Raji (cell line): Measurements from ENCODE around the gene DLGAP1.

Source experiments
- POLR2A ChIP-seq: IDR thresholded peaks from 2 replicates; pipeline ENCODE4 v1.6.1; 2011; ENCODE audit warnings: low read depth, low read length, control low read depth; ENCODE audit not compliant: insufficient read depth

The DLGAP1 gene

DNA sequence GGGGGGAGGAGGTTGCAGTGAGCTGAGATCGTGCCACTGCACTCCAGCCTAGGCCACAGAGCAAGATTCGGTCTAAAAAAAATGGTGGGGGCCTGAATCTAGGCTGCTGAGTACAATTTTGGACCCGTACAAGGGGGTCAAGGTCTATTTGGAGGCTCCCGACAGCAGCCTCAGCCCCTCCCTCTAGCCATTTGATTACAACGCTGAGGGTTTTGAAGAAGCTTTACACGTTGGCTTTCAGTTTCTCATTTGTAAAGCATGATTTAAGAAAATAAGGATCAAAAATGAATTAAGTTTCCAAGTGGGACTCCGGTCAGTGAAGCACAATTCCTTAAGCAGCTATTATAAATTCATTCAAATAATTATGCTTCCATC, 871.2 kb downstream of the DLGAP1 start:
- no peak for TF ChIP-seq POLR2A

DNA sequence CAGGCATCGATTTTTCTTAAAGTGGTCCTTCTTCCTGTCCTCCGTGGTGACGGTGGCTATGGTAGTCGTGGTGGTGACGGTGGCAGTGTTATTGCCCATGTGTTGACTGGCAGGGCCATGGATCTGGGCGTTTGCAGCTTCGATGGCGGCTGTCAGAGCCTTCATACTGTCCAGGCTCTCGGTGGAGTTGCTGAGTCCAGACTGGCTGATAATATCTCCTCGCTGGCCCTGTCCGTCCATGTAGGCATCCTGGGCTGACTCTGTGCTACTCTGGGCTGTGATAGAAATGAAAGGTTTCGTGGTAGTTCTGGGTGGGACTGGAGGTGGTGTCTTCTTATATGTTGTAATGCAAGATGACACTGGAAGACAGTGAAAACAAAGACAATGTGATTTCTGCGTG, 873.2 kb downstream of the DLGAP1 start:
- TF ChIP-seq POLR2A = no peak

DNA sequence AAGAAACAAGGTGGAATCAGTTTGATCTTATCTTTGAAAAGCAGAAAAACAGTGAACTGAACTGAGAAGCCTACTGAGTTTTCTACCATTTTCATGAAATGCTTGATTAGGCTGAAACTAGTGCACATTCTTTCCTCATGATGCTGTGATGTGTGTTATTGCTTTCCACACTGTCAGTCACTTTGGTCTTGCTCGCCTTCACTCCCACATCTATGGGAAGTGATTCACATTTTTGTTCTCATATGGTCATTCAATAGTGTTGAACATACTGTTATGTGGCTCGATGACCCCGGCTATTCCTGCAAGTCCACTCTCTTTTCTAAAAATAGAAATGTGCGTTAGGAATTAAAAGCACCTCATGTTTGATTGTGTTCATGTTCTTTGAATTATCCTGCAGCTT, 875.4 kb downstream of the DLGAP1 start:
- no peak for TF ChIP-seq POLR2A

DNA sequence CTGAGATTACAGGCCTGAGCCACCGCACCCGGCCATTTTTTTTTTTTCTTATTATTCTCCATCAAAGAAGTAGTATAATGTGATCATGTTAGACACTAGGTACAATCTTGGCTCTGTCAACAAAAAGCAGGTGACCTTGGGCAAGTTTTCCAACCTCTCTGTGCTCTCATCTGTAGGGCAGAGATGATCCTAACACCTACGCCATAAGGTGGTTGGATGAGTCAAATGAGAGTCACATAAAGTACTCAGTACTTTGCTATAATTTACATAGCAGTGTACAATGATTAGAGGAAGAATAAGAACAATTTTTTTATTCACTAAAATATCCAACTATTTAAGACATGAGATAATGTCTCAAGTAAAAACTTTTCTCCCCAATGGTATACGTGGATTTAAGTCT, 876.5 kb downstream of the DLGAP1 start:
- TF ChIP-seq POLR2A = no peak

DNA sequence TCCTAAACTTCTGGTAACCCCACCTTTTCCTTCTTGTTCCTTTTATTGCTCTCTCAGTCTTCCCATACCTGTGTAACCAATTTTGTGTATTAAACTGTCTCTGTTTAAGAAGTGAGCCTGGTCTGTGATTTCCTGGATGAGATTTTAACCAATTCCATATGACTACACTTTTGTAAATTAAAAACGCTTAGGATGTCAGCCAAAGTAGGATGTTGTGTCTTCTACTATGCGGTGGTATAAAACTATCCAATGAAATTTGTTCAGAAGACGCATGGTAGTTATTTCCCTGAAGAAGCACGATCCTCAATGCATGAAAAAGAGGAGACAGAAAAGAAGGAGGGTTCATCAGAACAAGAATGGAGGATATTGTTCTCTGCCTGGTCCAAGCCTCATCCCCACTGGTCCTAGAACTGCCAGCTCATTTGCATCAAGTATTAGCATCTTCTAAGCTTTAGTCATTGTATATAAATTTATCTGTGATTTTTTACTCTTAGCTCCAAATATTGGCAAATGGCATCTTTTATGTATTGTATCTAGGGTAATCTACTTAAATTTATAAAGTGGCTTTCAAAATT, 877.7 kb downstream of the DLGAP1 start:
- no peak for TF ChIP-seq POLR2A

DNA sequence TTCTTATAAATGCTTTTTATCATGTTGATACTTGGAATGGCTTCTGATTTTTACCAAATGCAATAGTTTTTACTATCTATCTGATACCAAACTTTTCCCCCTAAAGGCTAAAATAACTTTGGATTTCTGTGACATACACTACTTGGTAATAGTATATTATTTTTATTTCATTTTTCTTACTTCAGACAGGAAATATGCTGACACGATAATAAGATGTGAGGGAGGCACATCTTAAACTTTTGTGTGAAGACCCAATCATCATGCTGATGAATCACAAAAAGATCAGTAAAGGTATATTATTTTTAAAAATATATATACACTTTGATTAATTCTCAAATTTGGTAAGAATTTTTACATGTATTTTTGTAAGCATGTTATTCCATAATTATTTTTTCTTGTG, 882.3 kb downstream of the DLGAP1 start:
- TF ChIP-seq POLR2A = no peak

DNA sequence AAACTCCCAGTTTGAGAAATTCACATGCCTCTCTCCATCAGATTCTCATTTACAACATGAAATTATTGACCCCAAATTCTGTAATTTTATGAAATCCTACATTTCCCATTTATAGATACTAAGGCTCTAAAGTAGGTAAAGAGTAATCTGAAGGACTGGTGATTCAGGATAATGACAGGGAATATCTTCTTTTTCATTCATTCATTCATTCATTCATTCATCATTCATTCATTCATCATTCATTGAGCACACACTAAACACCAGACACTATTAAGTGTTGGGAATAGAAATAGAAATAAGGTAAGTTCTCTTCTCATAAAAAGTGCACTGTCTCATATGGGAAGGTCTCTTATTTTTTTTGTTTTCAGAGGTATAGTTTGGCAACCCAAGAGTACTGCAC, 888.3 kb downstream of the DLGAP1 start:
- no peak for TF ChIP-seq POLR2A

DNA sequence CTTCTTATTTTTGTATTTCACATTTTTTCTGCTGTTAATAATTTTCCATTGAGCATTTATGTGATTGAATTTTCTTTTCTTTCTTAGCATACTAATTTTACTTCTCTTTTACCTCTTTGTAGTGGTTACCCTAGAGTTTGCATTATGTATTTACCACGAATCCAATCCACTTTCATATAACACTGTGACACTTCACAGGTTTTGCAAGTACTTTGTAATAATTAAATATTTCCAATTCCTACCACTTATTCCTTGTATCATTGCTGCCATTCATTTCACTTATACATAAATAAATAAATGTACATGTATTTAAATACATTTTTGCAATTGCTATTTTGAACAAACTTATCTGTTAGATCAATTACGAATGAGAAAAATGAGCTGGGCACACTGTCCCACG, 894.4 kb downstream of the DLGAP1 start:
- no peak for TF ChIP-seq POLR2A

DNA sequence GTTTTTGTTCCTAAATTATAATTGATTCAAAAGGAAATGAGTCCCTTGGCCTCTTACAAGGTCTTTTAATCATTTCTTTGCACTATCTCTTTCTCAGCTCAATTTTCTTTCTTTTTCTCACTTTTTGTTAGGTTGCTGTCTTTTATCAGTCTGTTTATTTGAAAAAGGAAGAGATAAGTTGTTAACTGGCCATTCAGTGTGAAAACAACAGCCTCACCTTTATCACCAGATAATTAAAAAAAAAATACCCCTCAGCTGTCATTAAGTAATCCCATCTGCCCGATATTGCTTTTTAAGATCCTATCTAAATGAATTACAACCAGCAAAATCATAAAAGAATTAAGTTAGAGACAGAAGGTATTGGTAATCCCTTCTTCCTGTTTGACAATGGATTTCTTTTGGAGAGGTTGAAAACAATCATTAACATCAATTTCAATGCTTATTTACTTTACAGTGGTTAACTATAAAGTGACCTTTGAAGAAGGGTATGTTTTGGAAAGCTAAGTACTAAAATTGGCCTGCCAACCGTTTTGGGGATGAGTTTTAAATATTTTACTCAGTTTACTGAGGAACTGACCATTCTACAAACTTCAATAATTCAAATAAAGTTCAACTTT, 900.2 kb downstream of the DLGAP1 start:
- TF ChIP-seq POLR2A = no peak

DNA sequence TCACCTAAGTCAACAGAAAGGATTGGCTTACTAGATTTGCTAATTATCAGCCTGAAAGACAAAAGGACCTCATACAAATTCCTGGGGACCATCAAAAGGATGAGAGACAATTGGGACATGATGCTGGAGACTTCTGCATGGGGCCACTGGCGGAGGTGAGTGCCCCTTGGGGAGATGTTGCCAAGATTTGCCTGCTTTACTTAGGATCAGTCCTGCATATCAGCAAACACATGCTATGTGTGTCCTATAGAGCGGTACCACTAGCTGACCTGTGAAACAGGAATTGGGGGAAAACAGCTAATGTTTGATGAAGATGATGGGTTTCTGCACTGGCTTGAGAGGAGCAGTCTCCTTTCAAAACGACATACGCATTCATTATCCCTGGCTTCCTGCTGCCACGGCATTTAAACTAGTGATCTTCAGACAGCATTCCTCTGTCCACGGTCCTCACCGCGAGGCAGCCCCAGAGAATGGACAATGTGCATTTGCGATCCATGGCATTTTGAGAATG, 901.0 kb downstream of the DLGAP1 start:
- TF ChIP-seq POLR2A = no peak

DNA sequence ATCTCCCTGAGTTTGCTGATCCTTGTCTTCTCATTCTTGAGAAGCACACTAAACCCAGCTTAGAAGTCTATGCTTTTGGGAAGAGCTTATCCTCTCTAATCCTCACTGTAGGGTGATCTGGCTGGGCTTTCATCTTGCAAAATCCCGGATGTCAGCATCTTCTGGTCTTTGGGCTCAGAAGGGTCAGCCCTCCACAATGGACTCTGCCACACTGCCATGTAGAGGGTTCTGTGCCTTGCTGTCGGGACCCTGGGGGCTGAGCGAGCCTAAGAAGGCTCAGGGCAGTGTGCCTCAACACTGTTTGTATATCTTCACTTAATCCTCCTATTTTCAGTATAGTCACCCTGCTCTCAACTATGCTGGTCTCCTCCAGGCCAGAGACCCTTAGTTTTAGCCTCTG, 902.8 kb downstream of the DLGAP1 start:
- no peak for TF ChIP-seq POLR2A

DNA sequence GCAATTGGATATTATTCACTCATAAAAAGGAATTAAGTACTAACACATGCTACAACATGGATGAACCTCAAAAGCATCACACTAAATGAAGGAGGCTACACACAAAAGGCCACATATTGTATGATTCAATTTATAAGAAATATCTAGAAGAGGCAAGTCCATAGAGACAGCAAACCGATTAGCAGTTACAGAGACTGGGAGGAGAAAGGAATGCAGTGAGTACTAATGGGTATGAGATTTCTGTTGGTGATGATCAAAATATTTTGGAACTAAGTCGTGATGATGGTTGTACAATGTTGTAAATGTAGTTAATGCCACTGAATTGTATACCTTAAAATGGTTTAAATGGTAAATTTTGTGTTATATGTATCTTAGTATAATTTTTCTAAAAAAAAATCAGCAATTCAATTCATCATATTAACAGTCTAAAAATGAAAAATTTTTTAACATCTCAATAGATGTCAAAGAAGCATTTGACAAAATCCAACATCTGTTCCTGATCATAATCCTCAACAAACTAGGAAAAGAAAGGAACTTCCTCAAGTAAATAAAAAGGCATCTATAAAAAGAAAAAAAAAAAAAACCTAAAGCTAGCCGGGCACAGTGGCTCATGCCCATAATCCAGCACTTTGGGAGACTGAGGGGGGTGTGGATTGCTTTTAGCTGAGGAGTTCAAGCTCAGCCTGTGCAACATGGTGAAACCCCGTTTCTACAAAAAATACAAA, 907.1 kb downstream of the DLGAP1 start:
- TF ChIP-seq POLR2A = no peak

DNA sequence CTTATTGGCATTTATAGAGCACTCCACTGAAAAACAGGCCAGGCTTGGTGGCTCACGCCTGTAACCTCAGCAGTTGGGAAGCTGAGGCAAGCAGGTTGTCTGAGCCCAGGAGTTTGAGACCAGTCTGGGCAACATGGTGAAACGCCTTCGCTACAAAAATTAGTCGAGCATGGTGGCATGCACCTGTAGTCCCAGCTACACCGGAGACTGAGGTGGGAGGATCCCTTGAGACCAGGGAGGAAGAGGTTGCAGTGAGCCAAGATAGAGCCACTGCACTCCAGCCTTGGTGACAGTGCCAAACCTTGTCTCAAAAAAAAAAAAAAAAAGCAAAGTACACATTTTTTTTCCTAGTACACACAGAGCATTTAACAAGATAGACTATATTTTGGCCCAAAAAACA, 909.0 kb downstream of the DLGAP1 start:
- TF ChIP-seq POLR2A = no peak

DNA sequence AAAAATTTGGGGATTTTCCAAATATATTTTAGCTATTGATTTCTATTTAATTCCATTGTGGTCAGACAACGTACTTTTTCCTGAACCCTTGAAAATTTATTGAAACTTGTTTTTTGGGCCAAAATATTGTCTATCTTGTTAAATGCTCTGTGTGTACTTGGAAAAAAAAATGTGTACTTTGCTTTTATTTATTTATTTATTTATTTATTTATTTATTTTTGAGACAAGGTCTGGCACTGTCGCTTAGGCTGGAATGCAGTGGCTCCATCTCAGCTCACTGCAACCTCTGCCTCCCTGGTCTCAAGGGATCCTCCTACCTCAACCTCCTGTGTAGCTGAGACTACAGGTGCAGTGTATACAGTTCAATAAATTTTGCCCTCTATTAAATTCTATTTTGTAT, 910.6 kb downstream of the DLGAP1 start:
- no peak for TF ChIP-seq POLR2A

DNA sequence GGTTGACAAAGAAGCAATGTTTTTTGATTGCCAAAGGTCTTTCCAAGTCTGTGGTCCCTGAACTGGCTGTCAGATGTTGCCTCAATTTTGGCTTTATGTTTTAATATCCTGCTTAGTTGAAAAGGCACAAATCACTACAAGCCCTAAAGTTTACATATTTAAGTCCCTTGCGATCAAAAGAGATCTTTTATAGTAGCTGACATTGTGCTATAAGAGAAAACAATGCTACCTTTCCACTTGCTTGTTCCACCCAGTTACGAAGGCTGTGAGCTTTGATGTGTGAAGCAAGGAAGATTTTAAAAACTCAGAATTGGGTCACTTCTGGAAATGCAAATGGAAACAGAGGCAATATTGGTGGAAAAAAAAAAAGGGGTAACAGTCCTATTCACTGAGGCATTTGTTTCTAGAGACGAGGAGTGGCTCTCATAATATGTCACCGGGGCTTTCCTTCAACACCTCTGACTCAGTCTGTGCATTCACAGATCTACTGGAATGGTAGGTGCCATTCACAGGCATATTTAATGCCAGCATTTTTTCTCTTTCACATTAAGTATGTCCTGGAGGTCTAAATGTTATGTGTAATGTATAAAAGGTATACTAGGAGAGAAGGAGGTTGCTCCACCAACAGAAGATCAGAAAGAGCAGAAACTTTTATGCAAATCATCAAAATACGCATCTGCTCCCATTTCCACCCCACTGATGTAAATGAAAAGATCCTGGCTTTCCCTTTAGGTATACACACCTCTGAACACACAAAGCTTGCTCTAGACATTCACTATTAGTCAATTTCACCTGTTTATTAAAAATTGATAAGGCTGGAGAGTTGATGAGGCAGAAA, 913.3 kb downstream of the DLGAP1 start:
- no peak for TF ChIP-seq POLR2A
